ENCODE results near the gene ADAM12. TPM values are rescaled to one million over a fixed set of nuclear protein-coding genes. Genes with fewer than 3 reads are reported as not detected.
A peak's percentile ranks its signal among the peaks of the same experiment; 100 is the strongest.

ADAM12 gene
- total and polyA plus RNA-seq, 2 experiments from 2014 or later, result 0.13 to 0.87 TPM

DNA sequence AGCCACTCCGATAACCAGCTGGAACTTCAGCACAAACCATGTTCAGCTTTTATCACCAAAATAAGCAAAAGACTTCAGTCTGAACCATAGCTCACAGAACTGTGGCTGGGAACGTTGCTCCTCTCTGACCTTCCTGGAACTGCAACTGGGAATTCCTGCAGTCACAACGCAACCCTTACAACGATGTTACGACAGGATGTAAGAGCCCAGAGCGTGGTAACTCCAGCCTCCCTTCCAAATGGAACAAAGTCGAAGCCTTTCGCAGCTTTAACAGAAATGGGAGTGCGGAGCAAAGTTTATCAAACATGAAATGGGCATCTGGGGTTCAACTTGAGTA, 162.6 kb downstream of the ADAM12 start:
- H3K4me3 ChIP-seq, result no peak overlapping the region

More for the DNA sequence above, 162.6 kb downstream of the ADAM12 start:
- Mint-ChIP-seq H3K4me1 (peaks cover 16% of the 10 kb centered on the region; the same call in 2 of the 3 replicates), H3K36me3 (ENCODE audit: low read depth) (no peaks in the 10 kb centered on the region), H3K27me3 (ENCODE audit: insufficient read depth, low read depth, poor library complexity) (no peaks in the 10 kb centered on the region), H3K9me3 (no peaks in the 10 kb centered on the region), H3K27ac (no peak overlapping the region), H3K4me3 (no peak overlapping the region)
- DNase-seq (ENCODE audit: low spot score) (no peak), ATAC-seq (peak; percentile 23; the same call in 1 of the 3 replicates)
- H4K20me1 ChIP-seq (replicated peaks; ENCODE audit: insufficient read depth), result no peaks in the 10 kb centered on the region
- TF ChIP-seq ZNF114 (CRISPR knock-in tag; IDR thresholded peaks at IDR 0.05) (no peak), JUNB (IDR thresholded peaks at IDR 0.05; ENCODE audit: unreplicated experiment) (no peak), EZH2 (IDR thresholded peaks at IDR 0.05; ENCODE audit: low read depth, unreplicated experiment) (no peak), EZH2phosphoT487 (IDR thresholded peaks at IDR 0.05; ENCODE audit: unreplicated experiment) (no peak), STAT1 (IDR thresholded peaks at IDR 0.05; ENCODE audit: unreplicated experiment) (no peak), CREB1 (CRISPR knock-in tag; IDR thresholded peaks at IDR 0.05; ENCODE audit: low read depth) (no peak), REST (IDR thresholded peaks at IDR 0.05; ENCODE audit: unreplicated experiment) (no peak), NANOG (IDR thresholded peaks at IDR 0.05; ENCODE audit: borderline replicate concordance) (no peak), POLR2AphosphoS5 (IDR thresholded peaks at IDR 0.05; ENCODE audit: low read depth) (no peak), ZNF331 (CRISPR knock-in tag; IDR thresholded peaks at IDR 0.05; ENCODE audit: low read depth) (no peak)
- TF ChIP-seq, protein P1, sequence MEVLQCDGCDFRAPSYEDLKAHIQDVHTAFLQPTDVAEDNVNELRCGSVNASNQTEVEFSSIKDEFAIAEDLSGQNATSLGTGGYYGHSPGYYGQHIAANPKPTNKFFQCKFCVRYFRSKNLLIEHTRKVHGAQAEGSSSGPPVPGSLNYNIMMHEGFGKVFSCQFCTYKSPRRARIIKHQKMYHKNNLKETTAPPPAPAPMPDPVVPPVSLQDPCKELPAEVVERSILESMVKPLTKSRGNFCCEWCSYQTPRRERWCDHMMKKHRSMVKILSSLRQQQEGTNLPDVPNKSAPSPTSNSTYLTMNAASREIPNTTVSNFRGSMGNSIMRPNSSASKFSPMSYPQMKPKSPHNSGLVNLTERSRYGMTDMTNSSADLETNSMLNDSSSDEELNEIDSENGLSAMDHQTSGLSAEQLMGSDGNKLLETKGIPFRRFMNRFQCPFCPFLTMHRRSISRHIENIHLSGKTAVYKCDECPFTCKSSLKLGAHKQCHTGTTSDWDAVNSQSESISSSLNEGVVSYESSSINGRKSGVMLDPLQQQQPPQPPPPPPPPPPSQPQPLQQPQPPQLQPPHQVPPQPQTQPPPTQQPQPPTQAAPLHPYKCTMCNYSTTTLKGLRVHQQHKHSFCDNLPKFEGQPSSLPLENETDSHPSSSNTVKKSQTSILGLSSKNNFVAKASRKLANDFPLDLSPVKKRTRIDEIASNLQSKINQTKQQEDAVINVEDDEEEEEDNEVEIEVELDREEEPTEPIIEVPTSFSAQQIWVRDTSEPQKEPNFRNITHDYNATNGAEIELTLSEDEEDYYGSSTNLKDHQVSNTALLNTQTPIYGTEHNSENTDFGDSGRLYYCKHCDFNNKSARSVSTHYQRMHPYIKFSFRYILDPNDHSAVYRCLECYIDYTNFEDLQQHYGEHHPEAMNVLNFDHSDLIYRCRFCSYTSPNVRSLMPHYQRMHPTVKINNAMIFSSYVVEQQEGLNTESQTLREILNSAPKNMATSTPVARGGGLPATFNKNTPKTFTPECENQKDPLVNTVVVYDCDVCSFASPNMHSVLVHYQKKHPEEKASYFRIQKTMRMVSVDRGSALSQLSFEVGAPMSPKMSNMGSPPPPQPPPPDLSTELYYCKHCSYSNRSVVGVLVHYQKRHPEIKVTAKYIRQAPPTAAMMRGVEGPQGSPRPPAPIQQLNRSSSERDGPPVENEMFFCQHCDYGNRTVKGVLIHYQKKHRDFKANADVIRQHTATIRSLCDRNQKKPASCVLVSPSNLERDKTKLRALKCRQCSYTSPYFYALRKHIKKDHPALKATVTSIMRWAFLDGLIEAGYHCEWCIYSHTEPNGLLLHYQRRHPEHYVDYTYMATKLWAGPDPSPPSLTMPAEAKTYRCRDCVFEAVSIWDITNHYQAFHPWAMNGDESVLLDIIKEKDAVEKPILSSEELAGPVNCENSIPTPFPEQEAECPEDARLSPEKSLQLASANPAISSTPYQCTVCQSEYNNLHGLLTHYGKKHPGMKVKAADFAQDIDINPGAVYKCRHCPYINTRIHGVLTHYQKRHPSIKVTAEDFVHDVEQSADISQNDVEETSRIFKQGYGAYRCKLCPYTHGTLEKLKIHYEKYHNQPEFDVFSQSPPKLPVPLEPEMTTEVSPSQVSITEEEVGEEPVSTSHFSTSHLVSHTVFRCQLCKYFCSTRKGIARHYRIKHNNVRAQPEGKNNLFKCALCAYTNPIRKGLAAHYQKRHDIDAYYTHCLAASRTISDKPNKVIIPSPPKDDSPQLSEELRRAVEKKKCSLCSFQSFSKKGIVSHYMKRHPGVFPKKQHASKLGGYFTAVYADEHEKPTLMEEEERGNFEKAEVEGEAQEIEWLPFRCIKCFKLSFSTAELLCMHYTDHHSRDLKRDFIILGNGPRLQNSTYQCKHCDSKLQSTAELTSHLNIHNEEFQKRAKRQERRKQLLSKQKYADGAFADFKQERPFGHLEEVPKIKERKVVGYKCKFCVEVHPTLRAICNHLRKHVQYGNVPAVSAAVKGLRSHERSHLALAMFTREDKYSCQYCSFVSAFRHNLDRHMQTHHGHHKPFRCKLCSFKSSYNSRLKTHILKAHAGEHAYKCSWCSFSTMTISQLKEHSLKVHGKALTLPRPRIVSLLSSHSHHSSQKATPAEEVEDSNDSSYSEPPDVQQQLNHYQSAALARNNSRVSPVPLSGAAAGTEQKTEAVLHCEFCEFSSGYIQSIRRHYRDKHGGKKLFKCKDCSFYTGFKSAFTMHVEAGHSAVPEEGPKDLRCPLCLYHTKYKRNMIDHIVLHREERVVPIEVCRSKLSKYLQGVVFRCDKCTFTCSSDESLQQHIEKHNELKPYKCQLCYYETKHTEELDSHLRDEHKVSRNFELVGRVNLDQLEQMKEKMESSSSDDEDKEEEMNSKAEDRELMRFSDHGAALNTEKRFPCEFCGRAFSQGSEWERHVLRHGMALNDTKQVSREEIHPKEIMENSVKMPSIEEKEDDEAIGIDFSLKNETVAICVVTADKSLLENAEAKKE (CRISPR knock-in tag; IDR thresholded peaks at IDR 0.05), result no peak
- TF ChIP-seq, protein P2, sequence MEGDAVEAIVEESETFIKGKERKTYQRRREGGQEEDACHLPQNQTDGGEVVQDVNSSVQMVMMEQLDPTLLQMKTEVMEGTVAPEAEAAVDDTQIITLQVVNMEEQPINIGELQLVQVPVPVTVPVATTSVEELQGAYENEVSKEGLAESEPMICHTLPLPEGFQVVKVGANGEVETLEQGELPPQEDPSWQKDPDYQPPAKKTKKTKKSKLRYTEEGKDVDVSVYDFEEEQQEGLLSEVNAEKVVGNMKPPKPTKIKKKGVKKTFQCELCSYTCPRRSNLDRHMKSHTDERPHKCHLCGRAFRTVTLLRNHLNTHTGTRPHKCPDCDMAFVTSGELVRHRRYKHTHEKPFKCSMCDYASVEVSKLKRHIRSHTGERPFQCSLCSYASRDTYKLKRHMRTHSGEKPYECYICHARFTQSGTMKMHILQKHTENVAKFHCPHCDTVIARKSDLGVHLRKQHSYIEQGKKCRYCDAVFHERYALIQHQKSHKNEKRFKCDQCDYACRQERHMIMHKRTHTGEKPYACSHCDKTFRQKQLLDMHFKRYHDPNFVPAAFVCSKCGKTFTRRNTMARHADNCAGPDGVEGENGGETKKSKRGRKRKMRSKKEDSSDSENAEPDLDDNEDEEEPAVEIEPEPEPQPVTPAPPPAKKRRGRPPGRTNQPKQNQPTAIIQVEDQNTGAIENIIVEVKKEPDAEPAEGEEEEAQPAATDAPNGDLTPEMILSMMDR (conservative IDR thresholded peaks at IDR 0.05; ENCODE audit: low read depth in 2 of 2), result no peak
- TF ChIP-seq, protein P3, sequence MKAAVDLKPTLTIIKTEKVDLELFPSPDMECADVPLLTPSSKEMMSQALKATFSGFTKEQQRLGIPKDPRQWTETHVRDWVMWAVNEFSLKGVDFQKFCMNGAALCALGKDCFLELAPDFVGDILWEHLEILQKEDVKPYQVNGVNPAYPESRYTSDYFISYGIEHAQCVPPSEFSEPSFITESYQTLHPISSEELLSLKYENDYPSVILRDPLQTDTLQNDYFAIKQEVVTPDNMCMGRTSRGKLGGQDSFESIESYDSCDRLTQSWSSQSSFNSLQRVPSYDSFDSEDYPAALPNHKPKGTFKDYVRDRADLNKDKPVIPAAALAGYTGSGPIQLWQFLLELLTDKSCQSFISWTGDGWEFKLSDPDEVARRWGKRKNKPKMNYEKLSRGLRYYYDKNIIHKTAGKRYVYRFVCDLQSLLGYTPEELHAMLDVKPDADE (IDR thresholded peaks at IDR 0.05), result no peak
- no peak overlapping the region for H3K27ac ChIP-seq (ENCODE audit: low read depth)
- H3K36me3 ChIP-seq (ENCODE audit: insufficient read depth), result no peaks in the 10 kb centered on the region
- H3K4me1 ChIP-seq (ENCODE audit: insufficient read depth), result no peaks in the 10 kb centered on the region
- H3K9me2 ChIP-seq (ENCODE audit: insufficient read depth), result peaks cover 8% of the 10 kb centered on the region; the same call in 1 of the 2 replicates
- no peaks in the 10 kb centered on the region for H3K79me2 ChIP-seq (replicated peaks; ENCODE audit: insufficient read depth)
- H3K27me3 ChIP-seq (ENCODE audit: insufficient read depth), result no peaks in the 10 kb centered on the region
- H3K4me2 ChIP-seq, result no peak overlapping the region
- H3F3A ChIP-seq (replicated peaks; ENCODE audit: low read depth), result no peaks in the 10 kb centered on the region
- H2AFZ ChIP-seq, result no peak overlapping the region
